ENCODE results near the gene ZNF407.
"Not testable (repeated sequence)": the region's sequence is repeated elsewhere in the genome, so short reads cannot be mapped to it uniquely, and the experiment has no call there.

The ZNF407 gene

GRCh38 chr18:75071866-75072671 lies 474.4 kb downstream of the ZNF407 start:
- no peak for DNase-seq (ENCODE audit: low read depth in 2 of 2)

- no peak for DNase-seq (ENCODE audit: low read depth in 2 of 2)
Observed at GRCh38 chr18:75072672-75073371, 475.2 kb downstream of the ZNF407 start.

- no peak for DNase-seq (ENCODE audit: low read depth in 2 of 2)
Observed at GRCh38 chr18:75073654-75074053, 476.0 kb downstream of the ZNF407 start.

DNA sequence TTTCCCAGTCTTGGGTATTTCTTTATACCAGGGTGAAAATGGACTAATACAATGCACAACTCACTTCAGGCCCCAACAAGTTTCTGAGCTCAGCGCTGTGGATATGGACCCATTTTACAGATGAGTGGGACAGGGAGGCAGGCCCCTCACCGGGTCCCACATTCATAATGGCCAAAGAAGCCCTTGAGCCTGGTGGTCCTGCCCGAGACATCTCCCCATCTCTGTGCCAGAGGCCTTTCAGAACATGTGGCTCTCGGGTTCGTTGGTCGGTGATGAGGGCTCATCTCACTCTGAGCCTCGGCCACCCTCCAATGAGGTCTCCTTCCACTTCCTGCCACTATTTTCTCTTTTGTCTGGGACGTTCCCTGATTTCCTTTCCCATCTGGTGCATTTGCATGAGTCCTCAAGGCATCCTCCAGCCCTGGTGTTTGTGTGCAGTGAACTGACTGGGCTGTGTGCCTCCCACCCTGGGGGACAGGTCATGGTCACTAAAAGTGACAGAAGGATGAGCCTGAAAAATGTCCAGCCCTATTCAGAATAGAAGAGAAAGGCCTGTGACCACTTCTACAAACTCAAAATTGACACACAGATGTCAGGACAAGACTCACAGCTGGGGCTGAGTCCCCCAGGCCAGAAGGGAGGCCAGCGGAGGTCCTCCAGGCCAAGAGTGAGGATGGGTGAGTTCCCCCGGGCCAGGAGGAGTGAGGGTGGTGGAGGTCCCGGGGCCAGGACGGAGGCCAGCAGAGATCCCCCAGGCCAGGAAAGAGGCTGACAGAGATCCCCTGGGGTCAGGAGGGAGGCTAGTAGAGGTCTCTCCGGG lies 476.7 kb downstream of the ZNF407 start:
- DNase-seq (ENCODE audit: low read depth in 2 of 2), result no peak

- no peak for DNase-seq (ENCODE audit: low read depth in 2 of 2)
Observed at GRCh38 chr18:75075016-75075305, 477.3 kb downstream of the ZNF407 start.

GRCh38 chr18:75075429-75075841 lies 477.8 kb downstream of the ZNF407 start:
- DNase-seq (ENCODE audit: low read depth in 2 of 2), result no peak

- DNase-seq (ENCODE audit: low read depth in 2 of 2), result no peak
Observed at GRCh38 chr18:75076286-75076685, 478.6 kb downstream of the ZNF407 start.

DNA sequence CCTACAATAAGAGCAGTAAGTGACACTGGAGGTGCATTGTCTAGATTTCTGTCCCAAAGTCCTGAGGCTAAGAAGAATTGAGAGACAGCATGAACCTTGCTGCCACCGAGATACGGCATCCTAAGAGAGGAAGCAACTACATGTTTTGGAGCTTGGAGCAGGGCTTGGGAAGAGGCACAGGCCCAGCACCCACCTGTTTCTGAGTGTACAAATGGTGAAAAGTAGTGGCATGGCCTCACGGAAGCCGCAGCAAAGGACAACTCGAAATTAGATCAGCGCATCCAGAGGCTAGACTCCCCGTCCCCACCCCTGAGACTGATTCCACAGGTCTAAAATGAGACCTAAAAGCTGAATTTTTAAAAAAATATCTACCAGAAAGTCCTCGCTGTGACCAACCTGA lies 483.8 kb downstream of the ZNF407 start:
- DNase-seq (ENCODE audit: low read depth in 2 of 2), result no peak

DNA sequence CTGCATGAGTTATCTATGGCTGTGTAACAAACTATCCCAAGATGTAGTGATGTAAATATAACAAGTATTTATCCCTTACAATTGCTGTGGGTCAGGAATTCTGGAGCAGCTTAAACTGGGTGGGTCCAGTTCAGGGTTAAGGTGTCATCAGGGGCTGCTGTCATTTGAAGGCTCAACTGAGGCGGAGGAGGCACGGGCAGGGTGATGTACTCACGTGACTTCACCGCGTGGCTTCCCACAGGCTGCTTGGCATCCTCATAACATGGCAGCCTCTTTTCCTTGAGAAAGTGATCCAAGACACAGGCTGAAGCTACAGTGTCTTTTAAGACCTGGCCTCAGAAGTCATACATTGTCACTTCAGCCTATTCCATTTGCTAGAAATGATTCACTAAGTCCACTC lies 485.5 kb downstream of the ZNF407 start:
- DNase-seq (ENCODE audit: low read depth in 2 of 2), result no peak

- no peak for DNase-seq (ENCODE audit: low read depth in 2 of 2)
Observed at GRCh38 chr18:75083761-75084160, 486.1 kb downstream of the ZNF407 start.

GRCh38 chr18:75085676-75086075 lies 488.0 kb downstream of the ZNF407 start:
- not testable (repeated sequence) for DNase-seq (ENCODE audit: low read depth in 2 of 2)

GRCh38 chr18:75086494-75087034 lies 488.9 kb downstream of the ZNF407 start:
- no peak for DNase-seq (ENCODE audit: low read depth in 2 of 2)

DNA sequence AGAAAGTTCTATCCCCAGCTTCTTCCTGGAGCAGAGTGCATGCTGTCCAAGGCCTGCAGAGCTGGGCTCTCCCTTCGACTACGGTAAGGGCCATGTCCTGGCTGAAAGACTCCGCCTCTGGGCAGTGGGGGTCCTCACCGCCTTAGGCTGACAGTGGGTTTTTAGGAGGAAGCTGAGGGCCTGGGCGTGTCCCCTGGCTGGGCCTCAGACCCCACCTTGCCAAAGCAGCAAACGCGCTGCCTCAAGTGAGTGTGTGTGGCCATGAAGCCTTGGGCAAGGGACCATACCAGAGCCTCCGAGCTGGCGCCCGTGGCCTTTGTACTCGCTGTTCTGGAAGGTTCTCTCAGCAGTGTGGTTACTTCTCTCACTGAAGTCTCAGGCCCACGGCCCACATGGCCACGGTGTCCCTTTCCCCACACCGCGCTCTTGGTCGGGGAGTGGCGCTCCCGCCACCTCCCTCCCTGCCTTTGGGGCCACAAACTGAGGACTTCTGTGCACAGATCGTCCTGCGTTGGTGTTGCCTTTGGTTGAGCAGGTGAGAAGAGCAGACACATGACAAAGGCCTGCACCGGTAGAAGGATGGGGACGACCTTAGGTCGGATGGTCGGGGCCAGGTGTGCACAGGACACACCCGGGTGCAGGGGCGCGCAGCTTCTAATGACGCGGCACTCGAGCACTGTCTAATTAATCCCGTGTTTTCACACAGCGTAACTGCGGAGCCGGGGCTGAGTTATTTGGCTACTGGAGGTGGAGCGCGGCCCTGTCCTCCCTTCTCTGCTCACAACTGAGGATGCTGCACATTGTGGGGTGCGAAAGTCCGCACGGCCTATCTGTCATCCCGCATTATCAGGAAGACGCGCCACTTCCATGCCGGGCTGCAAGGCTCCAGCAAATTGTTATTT lies 489.7 kb downstream of the ZNF407 start:
- DNase-seq (ENCODE audit: low read depth in 2 of 2), result no peak

- DNase-seq (ENCODE audit: low read depth in 2 of 2), result no peak
Observed at GRCh38 chr18:75088021-75088506, 490.4 kb downstream of the ZNF407 start.

DNA sequence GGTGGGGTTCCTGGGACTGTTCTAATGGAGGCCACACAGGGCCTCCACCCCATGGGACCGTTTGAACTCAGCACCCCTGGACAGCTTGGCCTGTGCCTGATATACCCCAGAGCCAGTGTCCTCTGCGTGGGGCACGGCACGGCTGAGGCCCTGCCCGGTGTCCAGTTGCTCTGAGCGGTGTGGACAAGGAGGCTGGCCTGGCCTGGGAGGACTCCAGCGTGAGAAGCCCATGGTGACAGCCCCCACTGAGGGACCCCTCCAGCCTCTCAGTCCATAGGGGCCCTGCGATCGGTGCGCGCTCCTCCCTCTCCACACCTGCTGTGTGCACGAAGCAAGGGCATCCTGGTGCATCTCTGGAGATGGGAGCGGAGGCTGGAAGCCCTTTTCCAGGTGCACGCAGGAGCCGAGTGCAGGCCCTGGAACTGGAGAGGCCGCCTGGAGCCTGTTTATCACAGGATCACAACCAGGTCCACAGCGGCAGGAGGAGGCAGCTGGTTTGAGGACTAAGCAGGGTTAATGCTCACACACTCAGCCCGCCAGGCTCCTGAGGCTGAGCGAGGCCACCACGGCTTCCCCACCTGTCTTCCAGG lies 491.0 kb downstream of the ZNF407 start:
- DNase-seq (ENCODE audit: low read depth in 2 of 2), result no peak

GRCh38 chr18:75089748-75090327 lies 492.2 kb downstream of the ZNF407 start:
- DNase-seq (ENCODE audit: low read depth in 2 of 2), result no peak

DNA sequence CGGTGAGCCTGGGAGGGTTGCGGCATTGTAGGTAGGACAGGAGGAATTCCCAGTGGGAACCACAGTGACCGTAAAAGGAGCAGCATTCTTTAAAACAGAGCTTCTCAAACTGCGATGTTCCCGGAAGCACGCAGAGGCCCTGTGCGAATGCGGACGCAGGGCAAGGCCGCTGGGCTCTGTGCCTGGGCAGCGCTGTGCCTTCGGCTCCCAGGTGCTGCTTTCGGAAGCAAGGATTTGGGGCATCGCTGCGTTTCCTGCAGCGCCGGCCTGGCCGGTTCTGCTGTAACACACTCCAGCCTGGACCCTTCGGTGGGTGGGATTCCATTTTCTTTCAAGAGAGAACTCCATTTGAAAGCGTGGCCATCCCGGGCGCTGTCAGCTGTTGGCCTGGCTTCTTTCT lies 492.7 kb downstream of the ZNF407 start:
- no peak for DNase-seq (ENCODE audit: low read depth in 2 of 2)

DNA sequence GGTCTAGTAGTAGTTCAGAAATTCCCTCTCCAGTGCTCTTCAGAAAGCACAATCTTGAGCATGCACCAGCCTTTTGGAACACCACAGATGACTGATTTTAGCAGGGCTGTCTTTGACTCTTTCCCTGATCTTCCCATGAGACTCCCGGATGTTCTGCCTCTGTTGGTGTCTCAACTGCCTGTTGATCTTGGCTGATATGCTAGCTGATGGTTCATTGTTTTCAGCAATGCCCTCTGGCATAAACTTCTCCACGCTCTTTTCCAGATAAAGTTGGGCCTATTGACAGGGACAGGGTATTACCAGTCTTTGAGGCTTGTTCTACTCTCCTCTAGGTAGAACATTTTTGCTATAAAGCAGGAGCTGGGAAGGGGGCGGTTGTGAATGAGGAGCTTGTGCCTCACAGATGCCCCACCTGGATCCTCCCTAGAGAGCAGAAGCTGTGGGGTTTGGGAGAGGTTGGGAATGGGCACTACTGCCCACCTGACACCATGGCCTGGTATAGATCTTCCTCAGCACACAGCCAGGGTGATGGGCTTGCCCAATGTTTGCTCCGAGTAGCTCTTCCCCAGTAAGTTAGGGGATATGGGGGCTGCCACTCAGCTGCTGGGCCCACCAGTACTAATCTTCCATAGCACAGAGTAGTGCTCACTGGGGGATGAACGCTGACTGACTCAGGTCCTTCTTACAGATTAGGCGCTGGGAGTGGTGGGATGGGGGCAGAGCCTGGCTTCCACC lies 500.0 kb downstream of the ZNF407 start:
- DNase-seq (ENCODE audit: low read depth in 2 of 2), result no peak

DNA sequence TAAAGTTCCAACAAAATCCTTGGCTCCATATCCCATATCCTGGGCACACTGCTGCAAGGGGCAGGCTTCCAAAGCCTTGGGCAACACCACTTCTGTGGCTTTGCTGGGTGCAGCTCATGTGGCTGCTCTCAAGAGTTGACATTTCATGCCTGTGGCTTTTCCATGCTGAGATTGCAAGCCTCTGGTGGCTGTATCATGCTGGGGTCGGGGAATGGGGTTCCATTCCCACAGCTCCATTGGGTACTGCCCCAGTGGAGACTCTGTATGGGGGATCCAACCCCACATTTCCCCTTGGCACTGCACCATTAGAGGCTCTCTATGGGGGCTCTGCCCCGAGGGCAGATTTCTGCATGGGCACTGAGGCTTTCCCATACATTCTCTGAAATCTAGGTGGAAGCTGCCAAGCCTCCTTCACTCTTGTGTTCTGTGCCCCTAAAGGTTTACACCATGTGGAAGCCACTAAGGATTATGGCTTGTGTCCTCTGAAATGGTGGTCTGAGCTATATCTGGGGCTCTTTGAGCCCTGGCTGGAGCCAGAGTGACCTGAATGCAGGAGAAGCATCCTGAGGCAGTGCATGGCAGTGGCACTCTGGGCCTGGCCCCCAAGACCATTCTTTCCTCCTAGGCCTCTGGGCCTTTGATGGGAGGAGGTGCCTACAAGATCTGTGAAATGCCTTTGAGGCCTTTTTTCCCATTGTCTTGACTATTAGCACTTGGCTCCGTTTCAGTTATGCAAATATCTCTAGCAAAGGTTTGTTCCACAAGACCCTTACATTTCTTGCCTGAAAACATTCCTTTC lies 503.4 kb downstream of the ZNF407 start:
- DNase-seq (ENCODE audit: low read depth in 2 of 2), result no peak

All from fibroblast of skin of left quadriceps (primary cell).